Ectodermal cell (in vitro differentiated cells): ENCODE measurements around the gene FRMD1.

Experiments
- H3K27ac ChIP-seq: 2 replicates; pipeline ENCODE4 v1.7.0; 2013; ENCODE audit warnings: mild to moderate bottlenecking, low read depth, low read length; ENCODE audit not compliant: insufficient read depth, poor library complexity, severe bottlenecking
- H3K27me3 ChIP-seq: 2 replicates; pipeline ENCODE4 v1.7.0; 2013; ENCODE audit warnings: mild to moderate bottlenecking, low read length; ENCODE audit not compliant: insufficient read depth, control insufficient read depth, poor library complexity, severe bottlenecking
- H3K36me3 ChIP-seq: one replicate; pipeline ENCODE4 v1.7.0; 2013; ENCODE audit warnings: low read length; ENCODE audit not compliant: control insufficient read depth, insufficient read depth
- H3K4me1 ChIP-seq: one replicate; pipeline ENCODE4 v1.7.0; 2013; ENCODE audit warnings: low read length; ENCODE audit not compliant: control insufficient read depth, insufficient read depth
- H3K4me3 ChIP-seq: 2 replicates; pipeline ENCODE4 v1.7.0; 2013; ENCODE audit warnings: low read depth, low read length, control low read depth; ENCODE audit not compliant: insufficient read depth
- H3K9me3 ChIP-seq: 2 replicates; pipeline ENCODE4 v1.7.0; 2013; ENCODE audit warnings: mild to moderate bottlenecking, low read length, moderate library complexity; ENCODE audit not compliant: control insufficient read depth
- WGBS, 2 experiments: methylation state at CpG; one replicate each; pipeline ENCODE4 v1.1.7; 2013; ENCODE audit warnings: missing lambda C conversion rate in 2 of 2; 5-methylcytosine and 5-hydroxymethylcytosine counted together

Gene FRMD1

GRCh38 chr6:168067081-168067759 is 11.8 kb downstream of the FRMD1 start:
- Histone ChIP-seq H3K4me3 (no peak overlapping the region), H3K36me3 (no peaks in the 10 kb centered on the region), H3K27ac (no peak overlapping the region), H3K27me3 (no peaks in the 10 kb centered on the region), H3K9me3 (no peaks in the 10 kb centered on the region), H3K4me1 (no peaks in the 10 kb centered on the region)
- WGBS, 2 experiments, result 93 to 95% methylated on average over 24 of the region's 24 CpGs

- Histone ChIP-seq H3K4me3 (no peak overlapping the region), H3K27ac (no peak overlapping the region), H3K9me3 (no peaks in the 10 kb centered on the region), H3K36me3 (no peaks in the 10 kb centered on the region), H3K4me1 (no peaks in the 10 kb centered on the region), H3K27me3 (no peaks in the 10 kb centered on the region)
- 94 to 95% methylated on average over 11 of the region's 11 CpGs for WGBS, 2 experiments
These were observed 14.7 kb downstream of the FRMD1 start for GRCh38 chr6:168064226-168064807.

GRCh38 chr6:168063431-168063830 is 15.6 kb downstream of the FRMD1 start:
- H3K27me3 ChIP-seq, result no peaks in the 10 kb centered on the region
- H3K36me3 ChIP-seq, result no peaks in the 10 kb centered on the region
- no peaks in the 10 kb centered on the region for H3K9me3 ChIP-seq
- no peak overlapping the region for H3K4me3 ChIP-seq
- WGBS, 2 experiments, result 93 to 95% methylated on average over 13 of the region's 13 CpGs
- no peak overlapping the region for H3K27ac ChIP-seq
- no peaks in the 10 kb centered on the region for H3K4me1 ChIP-seq

GRCh38 chr6:168062346-168063289 is 16.4 kb downstream of the FRMD1 start:
- Histone ChIP-seq H3K4me1 (no peaks in the 10 kb centered on the region), H3K27me3 (no peaks in the 10 kb centered on the region), H3K27ac (no peak overlapping the region), H3K4me3 (no peak overlapping the region), H3K9me3 (no peaks in the 10 kb centered on the region), H3K36me3 (no peaks in the 10 kb centered on the region)
- WGBS, 2 experiments, result 91 to 93% methylated on average over 31 of the region's 31 CpGs

- no peaks in the 10 kb centered on the region for H3K4me1 ChIP-seq
- 95% methylated on average over 29 of the region's 29 CpGs for WGBS, 2 experiments
- no peaks in the 10 kb centered on the region for H3K27me3 ChIP-seq
- no peaks in the 10 kb centered on the region for H3K36me3 ChIP-seq
- H3K27ac ChIP-seq, result no peak overlapping the region
- H3K9me3 ChIP-seq, result no peaks in the 10 kb centered on the region
- H3K4me3 ChIP-seq, result no peak overlapping the region
These were observed 17.5 kb downstream of the FRMD1 start for GRCh38 chr6:168061269-168062210.

- 76% methylated on average over 12 of the region's 12 CpGs for WGBS, 2 experiments
- Histone ChIP-seq H3K27me3 (no peaks in the 10 kb centered on the region), H3K9me3 (no peaks in the 10 kb centered on the region), H3K27ac (no peak overlapping the region), H3K4me1 (no peaks in the 10 kb centered on the region), H3K36me3 (no peaks in the 10 kb centered on the region), H3K4me3 (no peak overlapping the region)
These were observed 18.5 kb downstream of the FRMD1 start for GRCh38 chr6:168060521-168060931.

GRCh38 chr6:168058691-168059551 is 20.1 kb downstream of the FRMD1 start:
- H3K27ac ChIP-seq, result no peak overlapping the region
- no peak overlapping the region for H3K4me3 ChIP-seq
- H3K36me3 ChIP-seq, result no peaks in the 10 kb centered on the region
- no peaks in the 10 kb centered on the region for H3K4me1 ChIP-seq
- no peaks in the 10 kb centered on the region for H3K27me3 ChIP-seq
- H3K9me3 ChIP-seq, result no peaks in the 10 kb centered on the region
- WGBS, 2 experiments, result 87 to 88% methylated on average over 30 of the region's 30 CpGs

GRCh38 chr6:168057836-168058235 is 21.2 kb downstream of the FRMD1 start:
- H3K4me3 ChIP-seq, result no peak overlapping the region
- H3K27ac ChIP-seq, result no peak overlapping the region
- no peaks in the 10 kb centered on the region for H3K9me3 ChIP-seq
- no peaks in the 10 kb centered on the region for H3K4me1 ChIP-seq
- no peaks in the 10 kb centered on the region for H3K27me3 ChIP-seq
- WGBS, 2 experiments, result 92% methylated on average over 14 of the region's 14 CpGs
- no peaks in the 10 kb centered on the region for H3K36me3 ChIP-seq

- Histone ChIP-seq H3K27me3 (no peaks in the 10 kb centered on the region), H3K27ac (no peak overlapping the region), H3K36me3 (no peaks in the 10 kb centered on the region), H3K4me3 (no peak overlapping the region), H3K9me3 (no peaks in the 10 kb centered on the region), H3K4me1 (no peaks in the 10 kb centered on the region)
- WGBS, 2 experiments, result 91% methylated on average over 24 of the region's 24 CpGs
These were observed 22.0 kb downstream of the FRMD1 start for GRCh38 chr6:168056892-168057527.
